ENCODE results near the gene DNM2.

DNA sequence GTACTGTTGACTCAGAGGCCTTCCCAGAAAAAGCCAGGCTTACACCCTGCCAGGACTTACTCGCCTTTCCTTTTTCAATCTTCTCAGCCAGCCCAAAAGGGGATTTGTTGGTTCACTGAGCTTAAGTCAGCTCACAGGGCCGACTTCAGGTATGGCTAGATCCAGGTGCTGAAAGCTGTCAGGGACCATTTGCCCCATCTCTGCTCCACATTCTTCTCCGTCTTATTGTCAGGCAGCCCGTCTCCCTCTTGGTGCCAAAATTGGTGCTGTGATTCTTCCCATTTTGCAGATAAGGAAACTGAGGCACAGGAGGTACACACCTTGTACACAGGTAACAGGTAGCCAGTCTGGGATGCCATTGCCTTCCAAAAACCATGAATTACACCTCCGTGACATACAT is 132.8 kb downstream of the DNM2 start:
- TF ChIP-seq, protein P1, sequence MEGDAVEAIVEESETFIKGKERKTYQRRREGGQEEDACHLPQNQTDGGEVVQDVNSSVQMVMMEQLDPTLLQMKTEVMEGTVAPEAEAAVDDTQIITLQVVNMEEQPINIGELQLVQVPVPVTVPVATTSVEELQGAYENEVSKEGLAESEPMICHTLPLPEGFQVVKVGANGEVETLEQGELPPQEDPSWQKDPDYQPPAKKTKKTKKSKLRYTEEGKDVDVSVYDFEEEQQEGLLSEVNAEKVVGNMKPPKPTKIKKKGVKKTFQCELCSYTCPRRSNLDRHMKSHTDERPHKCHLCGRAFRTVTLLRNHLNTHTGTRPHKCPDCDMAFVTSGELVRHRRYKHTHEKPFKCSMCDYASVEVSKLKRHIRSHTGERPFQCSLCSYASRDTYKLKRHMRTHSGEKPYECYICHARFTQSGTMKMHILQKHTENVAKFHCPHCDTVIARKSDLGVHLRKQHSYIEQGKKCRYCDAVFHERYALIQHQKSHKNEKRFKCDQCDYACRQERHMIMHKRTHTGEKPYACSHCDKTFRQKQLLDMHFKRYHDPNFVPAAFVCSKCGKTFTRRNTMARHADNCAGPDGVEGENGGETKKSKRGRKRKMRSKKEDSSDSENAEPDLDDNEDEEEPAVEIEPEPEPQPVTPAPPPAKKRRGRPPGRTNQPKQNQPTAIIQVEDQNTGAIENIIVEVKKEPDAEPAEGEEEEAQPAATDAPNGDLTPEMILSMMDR (IDR thresholded peaks at IDR 0.05): no peak
- TF ChIP-seq POLR2A (IDR thresholded peaks at IDR 0.05): no peak
